GM19468 (cell line): ENCODE data around the gene MIOS.

Experiments used
- ATAC-seq: cut with Tn5 transposase; IDR thresholded peaks from one replicate; pipeline ENCODE4 v1.9.1; 2021; ENCODE audit warnings: mild to moderate bottlenecking, moderate library complexity, moderate number of reproducible peaks; ENCODE audit not compliant: unreplicated experiment; ENCODE audit errors: extremely low read depth

The MIOS gene

DNA sequence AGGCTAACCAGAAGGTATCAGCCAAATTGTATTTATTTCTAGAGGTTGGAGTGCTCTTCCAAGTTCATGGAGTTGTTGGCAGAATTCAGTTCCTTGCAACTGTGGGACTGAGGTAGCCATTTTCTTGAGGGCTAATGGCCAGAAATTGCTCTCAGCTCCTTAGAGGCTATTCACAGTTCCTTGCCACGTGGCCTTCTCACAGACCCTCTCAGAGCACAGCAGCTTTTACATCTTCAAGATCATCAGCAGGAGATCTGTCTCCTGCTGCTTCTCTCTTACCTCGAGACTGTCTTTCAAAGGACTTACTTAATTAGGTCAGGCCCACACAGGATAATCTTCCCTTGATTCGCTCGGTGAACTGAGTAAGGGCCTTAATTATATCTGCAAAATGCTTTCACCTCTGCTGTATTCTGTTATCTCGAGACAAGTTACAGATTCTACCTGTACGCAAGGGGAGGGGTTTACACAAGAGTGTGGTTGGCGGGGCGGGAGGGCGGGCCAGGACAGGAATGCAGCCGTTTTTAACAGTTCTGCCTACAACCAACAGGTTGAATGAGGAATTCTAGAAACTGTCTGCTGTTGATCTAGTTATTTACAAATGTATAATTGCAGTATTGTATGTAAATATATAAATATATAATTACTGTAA, 15.0 kb downstream of the MIOS start:
- no peak for ATAC-seq

DNA sequence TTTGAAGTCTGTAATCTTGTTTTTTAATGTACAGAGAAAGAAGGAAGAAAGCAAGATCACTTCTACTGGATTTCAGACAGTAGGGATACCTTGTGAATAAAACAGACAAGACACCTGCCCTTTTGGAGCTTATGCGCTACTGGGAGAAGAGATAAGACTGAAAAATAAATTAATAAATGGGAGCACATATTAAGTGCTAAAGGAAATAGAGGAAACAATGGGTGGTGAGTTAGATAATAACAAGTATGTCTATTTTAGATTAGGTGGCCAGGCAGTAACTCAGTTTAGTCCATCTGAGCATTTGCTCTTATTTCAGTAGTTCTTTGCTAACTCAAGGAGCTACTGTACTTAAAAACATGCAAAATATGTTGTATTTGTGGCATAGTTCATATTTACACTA, 15.9 kb downstream of the MIOS start:
- no peak for ATAC-seq

DNA sequence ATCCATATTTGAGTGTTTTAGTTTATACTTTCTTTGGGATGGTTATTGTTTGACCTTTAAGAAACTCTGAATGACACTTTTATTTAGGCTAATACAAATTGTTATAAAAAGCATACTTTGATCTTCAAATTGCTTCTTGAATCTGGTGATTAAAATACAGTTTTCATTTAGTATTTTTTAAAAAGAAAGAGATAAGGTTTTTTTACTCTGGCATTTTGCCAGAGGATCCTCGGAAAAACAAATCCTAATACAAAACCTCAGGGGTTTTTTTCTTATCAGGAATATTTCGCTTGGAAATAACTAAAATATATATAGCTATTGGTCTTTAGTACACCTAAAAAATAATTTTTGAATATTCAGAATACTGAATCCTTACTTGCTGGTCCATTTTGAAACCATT, 17.0 kb downstream of the MIOS start:
- no peak for ATAC-seq

DNA sequence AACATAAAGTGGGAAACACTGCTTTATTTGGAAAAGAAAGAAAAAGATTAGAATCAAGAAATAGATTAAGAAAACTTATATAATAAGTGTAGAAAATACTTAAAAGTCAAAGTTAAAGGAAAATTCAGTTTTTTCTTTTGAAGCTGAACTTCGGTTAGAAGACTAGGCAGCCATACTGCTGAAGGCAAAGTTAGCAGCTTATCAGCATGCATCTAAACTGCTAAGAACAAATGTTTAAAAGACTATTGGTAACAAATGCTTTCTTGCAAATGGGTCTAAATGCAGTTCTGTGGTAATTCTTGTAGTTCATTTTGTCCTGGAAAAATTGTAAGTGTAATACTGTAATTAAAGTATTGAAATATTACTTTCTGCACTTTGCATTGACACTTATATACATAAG, 18.0 kb downstream of the MIOS start:
- no peak for ATAC-seq

DNA sequence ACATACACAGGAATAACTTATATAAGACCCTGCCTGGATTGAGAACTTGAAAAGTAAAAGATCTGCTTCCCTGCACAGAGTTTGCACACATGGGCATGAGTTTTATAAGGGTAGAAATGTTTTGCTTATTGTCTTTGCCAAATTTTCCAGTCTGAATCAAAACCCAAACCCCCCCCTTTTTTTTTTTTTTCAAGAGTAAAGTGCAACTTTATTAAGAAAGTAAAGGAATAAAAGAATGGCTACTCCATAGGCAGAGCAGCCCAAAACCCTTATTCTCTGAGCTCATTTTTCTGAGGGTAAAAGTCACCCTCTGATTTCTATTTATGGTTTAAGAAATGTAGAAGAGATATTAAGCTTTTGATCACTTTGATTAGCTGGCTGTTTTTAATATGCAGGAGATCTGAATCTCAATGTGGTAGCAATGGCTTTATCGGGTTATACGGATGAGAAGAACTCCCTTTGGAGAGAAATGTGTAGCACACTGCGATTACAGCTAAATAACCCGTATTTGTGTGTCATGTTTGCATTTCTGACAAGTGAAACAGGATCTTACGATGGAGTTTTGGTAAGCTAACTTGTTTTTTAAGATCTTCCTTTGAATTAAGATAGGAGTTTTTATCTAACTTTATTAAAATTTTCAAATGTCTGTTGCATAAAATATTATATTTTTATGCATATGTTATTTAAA, 18.7 kb downstream of the MIOS start:
- no peak for ATAC-seq

DNA sequence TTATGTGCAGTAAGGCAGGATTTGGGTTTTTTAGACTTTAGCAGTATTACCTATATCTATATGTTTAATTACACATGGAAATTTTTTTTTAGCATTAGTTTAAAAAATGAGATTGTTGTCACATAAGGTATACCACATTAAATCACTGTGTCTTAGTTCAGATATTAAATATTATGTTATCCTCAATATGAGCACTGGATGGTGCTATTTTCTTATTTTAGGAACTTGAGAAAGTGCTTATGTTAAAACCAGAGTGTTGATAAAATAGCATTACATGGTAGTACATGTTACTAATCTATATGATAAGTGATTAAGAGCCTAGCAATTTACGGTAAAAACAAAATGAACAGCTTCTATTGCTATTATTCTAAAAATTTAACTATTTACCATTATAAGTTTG, 28.8 kb downstream of the MIOS start:
- ATAC-seq, result no peak

DNA sequence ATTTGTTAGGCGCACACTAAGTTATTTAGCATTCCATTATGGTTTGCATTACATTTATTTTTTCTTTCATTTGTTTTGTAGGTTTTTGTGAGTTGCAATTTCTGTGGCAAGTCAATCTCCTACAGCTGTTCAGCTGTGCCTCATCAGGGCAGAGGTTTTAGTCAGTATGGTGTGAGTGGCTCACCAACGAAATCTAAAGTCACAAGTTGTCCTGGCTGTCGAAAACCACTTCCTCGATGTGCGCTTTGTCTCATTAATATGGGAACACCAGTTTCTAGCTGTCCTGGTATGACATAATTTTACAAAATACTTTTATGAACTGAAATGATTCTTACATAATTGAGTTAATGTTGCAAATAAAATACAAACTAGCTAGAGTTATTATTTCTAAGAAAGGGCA, 29.5 kb downstream of the MIOS start:
- no peak for ATAC-seq

DNA sequence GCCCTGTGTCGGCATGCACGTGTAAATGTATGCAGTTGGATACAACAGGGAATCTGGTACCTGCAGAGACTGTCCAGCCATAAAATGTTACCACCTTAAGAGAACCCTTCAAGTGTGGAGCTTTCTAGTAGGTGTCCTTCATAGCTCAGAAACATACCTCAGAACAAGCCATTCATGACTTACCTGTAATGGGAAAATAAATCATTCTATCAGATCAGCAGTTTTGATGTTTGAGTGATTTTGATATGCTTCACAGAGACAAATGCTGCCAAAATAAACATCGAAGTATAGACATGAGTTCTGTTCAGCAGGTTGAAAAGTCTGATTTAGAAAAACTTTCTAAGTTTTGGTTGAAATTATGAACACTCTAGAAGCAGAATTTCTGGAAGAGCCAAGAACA, 40.3 kb downstream of the MIOS start:
- ATAC-seq, result no peak

DNA sequence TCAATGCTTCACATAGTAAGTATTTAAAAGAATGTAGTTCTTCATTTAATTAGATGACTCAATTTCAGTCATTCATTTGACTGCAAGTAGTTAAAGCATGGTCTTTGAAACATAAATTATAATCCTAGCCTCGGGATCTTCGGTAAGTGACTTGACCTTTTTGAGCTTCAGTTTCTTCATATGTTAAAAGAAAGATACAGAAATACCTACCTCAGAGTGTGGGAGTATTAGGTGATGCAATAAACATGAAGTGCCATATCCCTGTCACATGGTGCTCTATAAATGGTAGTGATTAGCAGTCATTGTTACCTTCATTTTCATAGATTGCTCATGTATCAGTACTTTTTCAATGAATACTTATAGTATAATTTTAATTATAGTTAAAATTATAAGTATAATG, 42.6 kb downstream of the MIOS start:
- no peak for ATAC-seq

DNA sequence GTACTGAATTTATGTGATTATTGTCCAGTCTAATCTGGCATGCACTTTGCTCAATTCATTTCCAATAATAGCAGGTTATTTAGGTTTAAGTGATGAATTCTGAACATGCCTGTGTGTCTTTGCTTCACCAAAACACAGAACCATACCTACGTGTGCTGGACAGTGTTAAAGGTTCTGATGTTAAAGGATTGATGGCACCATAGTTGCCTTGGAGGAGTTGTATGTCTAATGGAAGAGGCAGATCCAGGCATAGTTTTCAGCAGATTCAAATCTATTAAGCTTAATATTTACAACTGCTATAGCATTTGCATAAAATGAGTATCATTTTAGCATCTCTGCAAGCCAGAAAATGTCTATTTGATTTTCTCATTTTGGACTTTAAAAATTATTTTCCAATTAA, 45.8 kb downstream of the MIOS start:
- ATAC-seq, result no peak

DNA sequence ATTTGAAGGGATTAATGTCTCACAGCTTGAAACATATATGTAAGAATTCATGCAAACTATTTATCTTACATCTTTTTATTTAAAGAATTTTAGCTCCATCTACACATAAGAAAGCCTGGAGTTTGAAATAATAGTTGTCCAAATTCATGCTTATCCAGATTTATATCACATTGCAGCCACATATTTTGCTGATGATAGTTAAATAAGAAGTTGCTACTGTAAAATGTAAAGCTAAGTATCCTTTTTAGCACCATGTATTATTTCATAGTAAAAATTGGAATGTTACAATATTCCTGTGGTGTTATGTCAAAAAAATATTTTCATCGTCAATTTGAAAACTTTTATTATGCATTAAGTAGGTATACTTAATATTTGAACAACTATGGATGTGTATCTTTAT, 46.5 kb downstream of the MIOS start:
- no peak for ATAC-seq

DNA sequence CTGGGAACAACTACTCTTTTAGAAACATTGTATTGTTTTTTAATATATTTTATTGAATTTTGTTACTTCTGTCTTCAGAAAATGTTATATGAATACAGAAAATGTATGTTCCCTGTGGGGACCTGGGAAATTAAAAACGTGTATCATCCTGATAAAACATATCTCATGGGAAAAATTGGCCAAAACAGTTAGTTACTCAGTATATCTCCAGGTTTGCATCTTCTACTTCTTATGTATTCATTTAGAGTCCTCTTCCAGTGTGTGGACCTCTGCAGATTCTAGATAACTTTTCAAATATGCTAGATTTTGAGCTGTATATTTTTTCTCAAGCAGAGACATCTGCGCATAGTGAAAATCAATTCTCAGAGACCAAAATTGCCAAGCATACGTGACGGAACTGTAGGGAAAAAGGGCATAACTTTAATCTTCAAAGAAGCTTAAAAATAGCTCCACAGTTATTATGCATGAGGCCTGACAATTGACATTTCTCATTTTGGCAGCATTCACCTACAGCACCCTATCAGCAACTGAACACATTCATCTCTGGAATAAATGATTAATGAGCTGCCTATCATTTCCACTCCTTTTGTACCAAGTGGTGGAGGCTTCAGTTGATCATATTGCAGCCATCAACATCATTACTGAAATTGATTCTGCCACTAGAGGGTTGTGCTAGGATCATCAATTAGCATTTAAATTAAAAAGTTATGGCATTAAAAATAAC, 47.5 kb downstream of the MIOS start:
- ATAC-seq, result no peak

DNA sequence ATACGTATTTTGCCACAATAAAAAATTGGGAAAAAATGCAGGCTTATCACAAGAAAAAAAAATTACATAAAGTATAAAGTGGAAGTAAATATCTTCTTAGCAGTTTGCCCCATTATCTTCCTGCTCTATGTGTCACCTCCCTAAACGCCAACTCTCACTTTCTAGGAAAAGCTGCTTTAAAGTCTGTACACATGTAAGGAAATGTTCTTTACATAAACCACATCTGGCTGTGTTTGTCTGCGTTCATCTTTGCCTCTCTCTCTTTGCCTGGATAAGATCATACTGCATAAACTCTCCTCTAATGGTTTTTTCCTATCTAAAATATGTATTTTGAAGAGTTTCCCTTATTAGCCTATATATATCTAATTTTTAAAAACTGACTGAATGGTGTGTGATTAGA, 50.9 kb downstream of the MIOS start:
- ATAC-seq, result no peak

DNA sequence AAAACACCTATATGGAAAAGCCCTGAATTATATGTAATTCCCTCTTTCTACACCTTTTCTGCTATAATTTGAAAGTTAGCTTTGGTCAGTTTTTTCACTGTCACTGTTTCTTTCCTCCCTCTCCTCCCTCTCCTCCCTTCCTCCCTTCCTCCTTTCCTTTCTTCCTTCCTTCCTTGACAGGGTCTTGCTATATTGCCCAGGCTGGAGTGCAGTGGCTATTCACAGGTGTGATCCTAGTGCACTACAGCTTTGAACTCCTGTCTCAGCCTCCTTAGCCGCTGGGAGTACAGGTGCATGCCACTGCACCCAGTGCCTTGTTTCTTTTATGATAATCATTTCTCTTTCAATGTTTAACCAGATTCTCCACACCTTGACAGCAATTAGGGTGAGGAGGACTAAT, 51.7 kb downstream of the MIOS start:
- no peak for ATAC-seq

DNA sequence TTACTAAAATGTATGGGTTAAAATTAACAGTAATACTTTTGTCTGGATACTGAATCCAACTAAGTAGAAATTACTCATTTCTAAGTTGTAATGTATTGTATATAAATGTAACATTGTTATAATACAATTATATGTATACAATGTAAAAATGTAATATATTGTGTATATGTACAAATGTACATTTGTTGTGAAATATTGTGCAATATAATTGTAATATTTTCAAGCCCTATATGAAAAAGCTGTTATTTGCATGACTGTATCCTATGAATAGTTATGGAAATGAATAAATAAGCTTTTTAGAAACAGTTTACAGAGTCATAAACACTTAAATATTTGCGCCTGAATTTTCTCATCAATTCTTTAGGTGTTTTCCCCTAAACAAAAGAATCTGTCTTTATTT, 53.6 kb downstream of the MIOS start:
- ATAC-seq, result no peak

DNA sequence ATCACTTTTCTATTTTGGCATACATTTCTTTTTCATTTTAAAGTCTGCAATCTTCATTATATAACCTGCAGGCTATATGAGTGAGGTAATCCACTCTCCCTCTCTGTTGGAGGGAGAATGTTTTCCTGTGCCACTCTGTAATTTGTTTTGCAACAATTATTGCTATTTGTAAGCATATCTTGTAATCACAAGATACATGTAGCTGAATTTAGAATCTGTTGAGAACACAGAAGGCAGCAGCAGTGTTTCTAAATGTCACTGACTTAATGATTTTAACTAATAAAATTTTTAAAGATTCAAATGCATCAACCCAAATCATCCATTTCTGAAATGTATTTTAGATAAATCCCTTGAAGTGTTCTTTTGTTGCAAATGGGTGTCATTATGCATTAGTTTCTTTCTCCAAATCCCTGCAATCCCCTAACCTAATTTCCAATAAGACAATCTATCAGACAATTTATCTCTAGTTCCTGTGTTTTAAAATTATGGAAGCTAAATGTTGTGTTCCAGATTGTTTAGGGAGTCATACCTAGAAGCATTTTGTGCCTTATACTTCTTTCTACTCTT, 54.0 kb downstream of the MIOS start:
- no peak for ATAC-seq

DNA sequence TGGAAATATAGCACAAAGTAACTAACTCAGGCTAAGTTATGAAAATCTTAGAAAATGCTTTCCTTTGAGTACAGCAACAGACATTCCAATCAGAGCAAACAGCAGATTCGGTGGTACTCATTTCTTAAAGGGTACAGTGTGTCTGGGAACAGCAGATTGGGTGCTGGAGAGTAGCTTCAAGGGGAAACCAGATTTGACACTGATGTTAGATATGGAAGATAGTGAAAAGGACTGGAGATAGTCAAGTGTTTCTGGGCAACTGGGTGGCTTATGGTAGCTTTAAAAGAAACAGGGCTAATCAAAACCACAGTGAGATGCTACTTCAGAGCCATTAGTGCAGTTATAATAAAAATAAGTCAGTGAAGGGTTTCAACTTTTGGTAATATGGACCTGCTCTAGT, 61.8 kb downstream of the MIOS start:
- ATAC-seq, result no peak

DNA sequence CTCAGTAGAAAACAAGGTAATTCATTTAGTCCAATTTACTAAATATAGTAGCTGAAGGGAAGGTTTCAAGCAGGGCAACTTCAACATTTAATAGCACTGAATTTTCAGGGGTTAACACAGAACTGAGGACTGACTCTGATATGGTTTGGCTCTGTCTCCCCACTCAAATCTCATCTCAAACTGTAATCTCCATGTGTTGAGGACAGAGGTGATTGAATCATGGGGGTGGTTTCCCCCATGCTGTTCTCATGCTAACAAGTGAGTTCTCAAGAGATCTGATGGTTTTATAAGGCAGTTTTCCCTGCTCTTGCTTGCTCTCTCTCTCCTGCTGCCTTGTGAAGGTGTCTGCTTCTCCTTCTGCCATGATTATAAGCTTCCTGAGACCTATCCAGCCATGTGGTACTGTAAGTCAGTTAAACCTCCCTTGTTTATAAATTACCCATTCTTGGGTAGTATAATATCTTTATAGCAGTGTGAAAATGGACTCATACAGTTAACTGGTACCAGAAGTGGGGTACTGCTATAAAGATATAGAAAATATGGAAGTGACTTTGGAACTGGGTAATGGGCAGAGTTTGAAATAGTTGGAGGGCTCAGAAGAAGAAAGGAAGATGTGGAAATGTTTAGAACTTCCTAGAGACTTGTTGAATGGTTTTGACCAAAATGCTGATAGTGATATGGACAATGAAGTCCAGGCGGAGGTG, 64.1 kb downstream of the MIOS start:
- ATAC-seq, result no peak

DNA sequence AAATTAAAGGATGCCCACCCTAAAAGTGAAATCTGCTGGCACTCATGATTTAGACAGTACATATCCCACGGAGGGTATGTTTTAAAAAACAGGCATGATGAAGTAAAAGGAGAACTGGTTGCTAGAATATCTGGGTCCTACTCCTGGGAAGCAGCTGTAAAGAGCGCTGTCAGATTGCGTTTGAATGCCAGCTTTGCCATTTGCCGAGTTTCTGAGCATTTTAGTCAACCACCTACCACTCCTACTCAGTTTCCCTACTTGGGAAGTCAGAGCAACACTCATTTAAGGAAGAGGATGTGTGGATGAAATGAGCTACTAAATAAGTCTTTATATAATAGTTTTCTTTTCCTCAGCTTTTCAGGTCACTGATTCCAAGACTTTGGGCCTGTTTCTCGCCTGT, 72.7 kb downstream of the MIOS start:
- no peak for ATAC-seq

DNA sequence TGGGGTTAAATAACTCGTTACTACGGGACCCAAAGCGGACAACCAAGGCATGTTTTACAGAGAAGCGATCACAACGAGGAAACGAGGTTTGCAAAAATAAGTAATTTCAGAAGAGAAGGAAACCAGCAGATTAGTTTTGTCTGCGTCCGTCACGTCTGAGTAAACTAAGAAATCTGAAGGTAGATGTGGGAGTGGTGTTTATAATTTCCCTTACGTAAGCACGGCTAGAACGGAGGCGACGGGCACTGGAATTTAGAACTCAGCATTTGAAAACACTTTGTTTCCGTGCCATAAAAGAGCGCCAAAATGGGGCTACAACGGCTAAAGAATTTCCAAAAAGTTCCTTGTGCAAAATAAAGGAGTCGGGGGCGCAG, 73.2 kb downstream of the MIOS start:
- ATAC-seq, result no peak
